A673 (cell line): ENCODE data around the gene SHROOM2.

ENCODE experiments used
- EZH2 ChIP-seq: fragments of 200-600 bp; sonication (generic); IDR thresholded peaks from 2 replicates; pipeline ENCODE4 v1.6.1; 2017; ENCODE audit warnings: borderline replicate concordance, low read depth, mild to moderate bottlenecking, mixed read lengths, antibody characterized with exemption, low read length; ENCODE audit not compliant: poor library complexity, severe bottlenecking
- TF ChIP-seq, protein P1 (sequence below): fragments of 300-800, 200-600 bp; sonication (generic); conservative IDR thresholded peaks from 2 replicates; pipeline ENCODE4 v1.5.1; 2017; ENCODE audit warnings: low read depth, mild to moderate bottlenecking, antibody characterized with exemption, low read length, moderate library complexity, mixed read lengths

GRCh38 chrX:9853307-9853706, 67.1 kb downstream of the SHROOM2 start:
- TF ChIP-seq, protein P1, sequence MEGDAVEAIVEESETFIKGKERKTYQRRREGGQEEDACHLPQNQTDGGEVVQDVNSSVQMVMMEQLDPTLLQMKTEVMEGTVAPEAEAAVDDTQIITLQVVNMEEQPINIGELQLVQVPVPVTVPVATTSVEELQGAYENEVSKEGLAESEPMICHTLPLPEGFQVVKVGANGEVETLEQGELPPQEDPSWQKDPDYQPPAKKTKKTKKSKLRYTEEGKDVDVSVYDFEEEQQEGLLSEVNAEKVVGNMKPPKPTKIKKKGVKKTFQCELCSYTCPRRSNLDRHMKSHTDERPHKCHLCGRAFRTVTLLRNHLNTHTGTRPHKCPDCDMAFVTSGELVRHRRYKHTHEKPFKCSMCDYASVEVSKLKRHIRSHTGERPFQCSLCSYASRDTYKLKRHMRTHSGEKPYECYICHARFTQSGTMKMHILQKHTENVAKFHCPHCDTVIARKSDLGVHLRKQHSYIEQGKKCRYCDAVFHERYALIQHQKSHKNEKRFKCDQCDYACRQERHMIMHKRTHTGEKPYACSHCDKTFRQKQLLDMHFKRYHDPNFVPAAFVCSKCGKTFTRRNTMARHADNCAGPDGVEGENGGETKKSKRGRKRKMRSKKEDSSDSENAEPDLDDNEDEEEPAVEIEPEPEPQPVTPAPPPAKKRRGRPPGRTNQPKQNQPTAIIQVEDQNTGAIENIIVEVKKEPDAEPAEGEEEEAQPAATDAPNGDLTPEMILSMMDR, result no peak
- no peak for TF ChIP-seq EZH2
